NCI-H524 treated with DMSO at 0.1 percent for 48 hours (cell line): ENCODE results near the gene PDE8B.
"Not testable (repeated sequence)": the region's sequence is repeated elsewhere in the genome, so short reads cannot be mapped to it uniquely, and the experiment has no call there.

Experiments
- DNase-seq: peaks from one replicate; lab custom pipeline; 2025; lab: John Stamatoyannopoulos, UW

The PDE8B gene

GRCh38 chr5:77358255-77359205, 148.1 kb downstream of the PDE8B start:
- DNase-seq: no peak

DNA sequence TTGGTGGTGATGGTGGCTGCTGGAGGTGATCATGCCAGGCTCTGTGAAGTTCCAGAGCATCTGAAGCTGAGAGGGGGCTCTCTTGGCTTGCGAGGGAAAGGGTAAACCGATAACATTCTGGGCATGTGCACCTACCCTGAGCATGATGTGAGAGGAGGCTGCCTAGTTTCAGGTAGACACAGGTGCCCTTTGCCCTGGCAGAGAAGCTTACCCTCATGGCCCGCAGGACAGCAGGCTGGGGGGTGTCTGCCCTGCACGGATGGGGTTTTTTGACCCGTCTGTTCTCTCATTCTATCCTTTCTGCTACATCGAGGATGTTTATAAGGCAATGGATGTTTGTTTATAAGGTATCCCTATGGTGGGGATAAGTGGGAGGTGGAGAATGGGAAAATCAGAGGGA, 148.8 kb downstream of the PDE8B start:
- DNase-seq: no peak

DNA sequence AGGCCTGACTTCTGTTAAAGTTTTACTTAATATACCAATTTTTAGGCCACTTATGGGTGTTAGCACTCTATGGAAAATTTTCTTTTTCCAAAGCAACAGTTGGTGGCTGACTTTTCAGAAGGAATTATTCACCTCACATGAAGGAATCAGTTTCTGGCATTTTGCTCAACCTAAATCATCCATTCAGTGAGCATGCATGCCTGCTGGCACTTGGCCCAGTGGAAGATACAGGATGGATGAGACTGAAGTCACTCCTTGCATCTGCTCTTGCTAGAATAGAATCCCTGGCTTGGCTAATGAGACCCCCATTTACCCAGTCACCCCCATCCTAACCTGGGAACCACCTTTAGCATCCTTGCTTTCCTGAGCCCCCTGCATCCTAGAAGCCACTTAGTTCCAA, 149.9 kb downstream of the PDE8B start:
- DNase-seq: no peak

DNA sequence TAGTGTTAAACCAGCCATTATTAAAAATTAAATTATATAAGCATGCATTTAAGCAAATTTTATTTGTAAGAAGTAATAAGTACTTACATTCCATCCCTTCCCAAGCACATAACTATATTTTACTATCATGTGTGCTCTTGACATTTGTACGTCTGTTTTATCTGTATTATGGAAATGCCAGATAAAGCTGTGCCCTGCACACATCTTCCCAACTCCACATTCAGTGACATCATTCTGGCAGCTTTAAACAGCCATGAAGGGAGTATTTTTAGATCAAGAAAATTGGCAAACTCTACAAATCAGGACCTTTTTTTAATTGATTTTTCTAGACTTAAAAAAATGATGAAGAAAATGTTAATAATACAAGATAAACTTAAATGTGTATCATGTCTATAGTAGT, 150.5 kb downstream of the PDE8B start:
- DNase-seq: no peak

DNA sequence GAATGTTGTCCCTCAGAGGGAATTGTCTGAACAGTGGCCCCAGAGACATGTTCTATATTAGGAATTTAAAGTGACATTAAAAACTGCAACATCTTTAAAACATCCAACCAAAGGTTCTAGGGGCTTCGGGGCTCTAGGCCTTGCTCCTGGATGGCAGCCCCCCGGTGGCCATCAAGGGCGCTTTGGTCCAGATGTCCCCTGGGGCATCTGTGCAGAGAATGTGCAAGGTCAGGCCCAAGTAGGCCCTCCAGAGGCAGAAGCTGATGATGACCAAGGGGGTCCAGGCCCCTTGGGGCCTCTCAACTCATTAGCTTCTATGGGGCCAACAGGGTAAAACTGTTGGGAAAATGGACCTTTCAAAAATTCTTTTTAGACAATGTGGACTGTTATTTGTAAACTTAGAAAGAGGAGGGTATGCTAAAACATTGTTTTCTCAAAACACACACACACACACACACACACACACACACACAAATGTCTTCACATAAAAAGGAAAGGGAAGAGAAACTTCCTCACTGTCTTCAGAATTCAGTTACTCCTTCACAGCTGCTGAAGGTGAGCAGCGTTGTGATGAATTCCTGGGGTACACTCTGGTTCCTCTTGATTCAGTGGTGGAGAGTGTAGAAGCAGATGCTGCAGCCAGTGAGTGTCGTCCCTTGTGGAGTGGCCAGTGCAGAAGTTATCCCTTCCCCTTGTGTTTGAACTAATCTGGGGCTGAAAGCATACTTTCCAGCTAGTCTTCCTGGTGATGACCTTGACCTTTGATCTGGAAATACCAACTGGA, 156.4 kb downstream of the PDE8B start:
- no peak for DNase-seq

DNA sequence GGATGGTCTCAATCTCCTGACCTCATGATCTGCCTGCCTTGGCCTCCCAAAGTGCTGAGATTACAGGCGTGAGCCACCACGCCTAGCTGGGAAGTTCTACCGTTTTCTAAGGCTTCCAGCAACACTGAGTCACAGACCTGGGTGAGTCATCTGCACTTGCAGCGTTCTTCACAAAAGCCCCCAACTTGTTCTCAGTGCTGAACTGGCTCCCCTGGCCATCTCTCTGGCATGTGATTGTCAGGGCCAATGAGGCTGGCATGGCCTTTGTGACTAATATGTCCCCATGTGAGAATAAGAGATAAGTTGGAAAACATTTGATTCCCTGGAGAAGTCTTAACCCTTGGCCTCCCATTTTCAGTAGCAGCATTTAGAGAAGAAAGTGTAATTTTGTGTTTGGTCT, 157.3 kb downstream of the PDE8B start:
- DNase-seq: no peak

- DNase-seq: no peak
These were observed 157.9 kb downstream of the PDE8B start for GRCh38 chr5:77368367-77368766.

DNA sequence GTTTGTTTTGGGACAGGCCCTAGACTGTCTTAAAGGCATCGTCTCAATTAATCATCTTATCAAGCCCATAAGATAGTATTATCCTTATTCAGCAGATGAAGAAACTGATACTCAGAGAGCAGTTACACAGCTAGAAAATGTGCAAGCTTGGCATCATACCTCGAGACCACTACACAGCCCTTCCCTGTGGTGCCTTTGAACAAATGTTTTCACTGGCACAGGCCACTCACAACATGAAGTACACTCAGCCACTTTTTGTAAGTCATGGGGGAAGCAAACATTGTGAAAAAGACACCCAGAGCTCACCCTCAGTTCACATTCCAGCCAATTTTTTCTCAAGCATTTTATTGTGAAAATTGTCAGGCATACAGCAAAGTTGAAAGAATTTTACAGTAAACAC, 159.1 kb downstream of the PDE8B start:
- DNase-seq: no peak

DNA sequence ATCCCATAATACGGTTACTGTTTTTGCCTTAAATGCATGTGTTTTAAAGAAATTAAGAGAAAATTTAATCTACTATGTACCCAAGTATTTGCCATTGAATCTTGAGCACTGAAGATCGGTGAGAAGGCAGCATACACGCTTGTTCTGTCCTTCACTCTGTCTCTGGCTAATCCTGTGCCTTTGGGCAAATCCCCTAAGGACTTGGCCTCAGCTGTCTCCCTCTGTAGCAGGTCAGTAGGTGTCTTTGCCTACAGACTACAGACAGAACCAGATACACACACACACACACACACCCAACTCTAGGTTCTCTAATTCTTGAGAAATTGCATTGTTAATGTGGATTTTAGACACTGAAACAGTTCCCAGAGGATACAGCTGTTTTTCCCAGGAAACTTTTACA, 164.2 kb downstream of the PDE8B start:
- DNase-seq: no peak

DNA sequence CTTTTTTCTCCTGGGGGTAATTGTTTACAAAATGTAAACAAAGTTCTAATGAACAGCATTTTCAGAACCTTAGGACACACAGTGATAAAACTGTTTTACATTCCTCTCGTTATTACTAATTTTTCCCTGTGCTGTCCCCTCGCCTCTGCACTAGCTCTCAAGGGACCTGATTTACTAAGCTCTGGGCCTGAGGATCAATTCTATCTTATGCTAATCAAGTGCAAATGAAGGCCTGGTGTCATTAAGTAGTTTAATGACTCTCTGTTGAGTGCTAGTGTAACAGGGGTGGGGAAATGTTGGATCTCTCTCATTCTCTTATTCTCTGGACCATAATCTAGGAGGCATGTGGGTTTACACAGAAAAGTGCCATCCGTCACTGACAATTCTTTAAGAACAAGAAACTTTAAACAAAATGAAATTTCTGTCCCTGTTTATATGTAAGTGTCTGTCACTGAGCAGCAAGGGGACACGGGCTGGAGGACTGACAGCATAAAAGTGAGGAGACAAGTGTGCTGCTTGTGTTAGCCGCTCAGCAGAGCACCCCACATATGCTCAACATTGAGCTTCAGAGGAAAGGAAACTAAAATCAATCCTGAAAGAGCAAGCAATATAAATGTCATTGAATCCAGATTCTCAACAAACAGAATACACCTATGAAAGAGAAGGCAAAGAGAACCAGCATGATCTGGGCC, 166.3 kb downstream of the PDE8B start:
- no peak for DNase-seq

DNA sequence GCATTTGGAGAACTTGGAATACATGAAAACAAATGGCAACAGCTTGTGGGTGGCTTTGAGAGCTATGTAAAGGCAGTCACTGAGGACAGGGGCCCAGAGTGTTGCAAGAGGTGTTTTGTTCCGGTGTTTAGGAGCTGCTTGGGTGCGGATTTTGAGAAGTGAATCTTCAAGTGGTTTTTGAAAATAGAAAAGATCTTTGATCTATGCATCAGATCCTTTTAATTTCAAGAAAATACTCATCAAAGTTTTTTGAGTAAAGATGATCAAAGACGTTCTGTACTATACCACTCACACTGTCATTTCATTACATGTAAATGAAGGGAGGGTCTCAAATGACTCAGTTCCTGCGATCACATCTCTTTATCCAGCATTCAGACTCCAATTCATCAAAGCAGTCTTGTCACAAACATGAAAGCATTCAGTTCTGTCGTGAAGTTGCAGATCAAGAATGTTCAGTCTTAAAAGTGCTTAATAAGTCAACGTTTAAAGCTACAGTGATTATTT, 169.1 kb downstream of the PDE8B start:
- no peak for DNase-seq

- no peak for DNase-seq
These were observed 170.2 kb downstream of the PDE8B start for GRCh38 chr5:77380636-77381035.

- not testable (repeated sequence) for DNase-seq
These were observed 172.9 kb downstream of the PDE8B start for GRCh38 chr5:77383336-77383735.

- not testable (repeated sequence) for DNase-seq
These were observed 175.9 kb downstream of the PDE8B start for GRCh38 chr5:77386340-77386739.

GRCh38 chr5:77389746-77390145, 179.3 kb downstream of the PDE8B start:
- no peak for DNase-seq

GRCh38 chr5:77390221-77390620, 179.7 kb downstream of the PDE8B start:
- DNase-seq: no peak

DNA sequence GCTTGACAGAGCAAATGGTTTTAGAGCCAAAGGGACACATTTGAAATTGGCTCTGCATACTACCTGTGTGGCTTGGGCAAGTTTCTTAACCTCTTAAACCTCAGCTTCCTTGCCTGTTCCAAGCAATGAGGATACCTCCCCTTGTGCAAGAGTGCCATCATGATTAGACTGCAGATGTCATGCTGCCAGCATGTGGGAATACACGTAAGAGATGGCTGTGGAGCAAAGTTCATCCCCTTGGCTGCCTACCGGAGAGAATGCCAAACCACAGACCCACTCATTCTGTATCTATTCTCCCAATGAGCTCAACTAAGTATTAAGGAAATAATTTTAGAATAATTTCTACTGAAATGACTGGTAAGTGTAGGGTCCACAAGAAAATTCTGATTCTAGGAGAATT, 180.3 kb downstream of the PDE8B start:
- no peak for DNase-seq

GRCh38 chr5:77391240-77391765, 180.8 kb downstream of the PDE8B start:
- DNase-seq: no peak

DNA sequence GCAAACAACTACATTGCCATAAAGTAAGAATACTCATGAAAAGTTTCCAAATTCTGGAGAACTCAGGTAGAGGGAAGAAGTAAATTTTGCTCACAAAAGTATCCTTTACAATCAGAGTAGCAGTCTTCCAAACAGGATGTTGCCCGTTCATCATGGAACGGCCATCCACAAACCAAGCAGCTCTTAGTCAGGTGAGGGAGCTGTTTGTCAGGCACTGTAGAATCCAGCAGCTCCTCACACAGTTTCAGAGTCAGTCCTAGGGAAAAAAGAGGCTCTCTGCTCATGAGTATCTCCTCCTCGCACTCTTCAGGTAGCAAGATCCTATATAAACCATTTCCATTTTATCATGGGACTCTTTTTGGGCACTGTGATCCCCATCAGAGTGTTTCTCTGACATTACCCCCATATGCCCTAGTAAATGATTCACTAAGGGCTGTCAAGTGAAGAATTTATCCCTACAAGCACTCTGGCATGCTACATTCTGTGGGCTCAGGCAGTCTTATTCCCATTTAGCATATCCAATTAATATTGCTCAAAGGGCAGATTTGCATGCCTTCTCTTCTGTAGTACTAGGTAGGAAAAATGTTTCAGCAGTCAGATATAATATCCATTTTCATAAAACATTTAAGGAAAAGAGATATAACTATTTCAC, 183.7 kb downstream of the PDE8B start:
- DNase-seq: no peak

- peak; percentile 9 for DNase-seq
These were observed 185.5 kb downstream of the PDE8B start for GRCh38 chr5:77396017-77396416.

- no peak for DNase-seq
These were observed 187.3 kb downstream of the PDE8B start for GRCh38 chr5:77397686-77398292.
